Heart right ventricle (tissue), 16 donors: ENCODE results near the gene ZBED1. TPM values are rescaled to one million over a fixed set of nuclear protein-coding genes. Genes with fewer than 3 reads are reported as not detected.

Source experiments
- ATAC-seq, 8 donors: fragments of 200-7000 bp; cut with Tn5 transposase; one replicate each; pipeline ENCODE4 v1.9.1; 2020; ENCODE audit warnings: mild to moderate bottlenecking in 8 of 8, moderate library complexity in 8 of 8, moderate number of reproducible peaks in 1 of 8
- DNase-seq, 2 donors: peaks; one replicate each; pipeline ENCODE4 v3.0.0-alpha.2; 2020
- H3K27ac ChIP-seq, 10 donors: fragments of 200-600 bp; sonication (generic) in 2 of 10; one replicate each; pipeline versions ENCODE4 v1.5.0 to v1.8.0; 2020 to 2022; ENCODE audit warnings: mild to moderate bottlenecking in 3 of 10
- H3K27me3 ChIP-seq, 7 donors: fragments of 200-600 bp; one replicate each; pipeline ENCODE4 v1.8.0; 2021 to 2022; ENCODE audit warnings: mild to moderate bottlenecking in 2 of 7
- H3K36me3 ChIP-seq, 9 donors: fragments of 200-600 bp; sonication (generic) in 1 of 9; one replicate each; pipeline versions ENCODE4 v1.5.0 to v1.8.0; 2020 to 2022; ENCODE audit warnings: mild to moderate bottlenecking in 2 of 9
- H3K4me1 ChIP-seq, 9 donors: fragments of 200-600 bp; sonication (generic) in 1 of 9; one replicate each; pipeline versions ENCODE4 v1.5.0 to v1.8.0; 2020 to 2022; ENCODE audit warnings: mild to moderate bottlenecking in 4 of 9
- H3K4me3 ChIP-seq, 10 donors: fragments of 200-600 bp; sonication (generic) in 2 of 10; one replicate each; pipeline versions ENCODE4 v1.5.0 to v1.8.0; 2020 to 2022; ENCODE audit warnings: mild to moderate bottlenecking in 7 of 10, moderate library complexity in 2 of 10
- H3K9me3 ChIP-seq, 11 donors: fragments of 200-600 bp in 10 of 11; sonication (generic) in 2 of 11; one replicate each; pipeline versions ENCODE4 v1.5.0 to v1.8.0; 2013 to 2022; ENCODE audit warnings: mild to moderate bottlenecking in 2 of 11, control low read depth in 1 of 11, moderate library complexity in 1 of 11
- WGBS, 2 donors: extraction: QIAGEN DNeasy Blood & Tissue Kit; methylation state at CpG; one replicate each; pipeline ENCODE4 v1.1.7; 2013; ENCODE audit warnings: inconsistent platforms in 1 of 2; 5-methylcytosine and 5-hydroxymethylcytosine counted together
- intact Hi-C, 10 donors: fragments of 100-400 bp; cut with DNase I; formaldehyde crosslinking; loops; one replicate each; pipeline versions ENCODE4 v1.11.1 to v1.14.2; 2022
- polyA plus RNA-seq, 2 donors: library from polyadenylated mRNA; stranded (reverse); fragments of 200-250 nt; gene quantifications; one replicate each; pipeline ENCODE4 v1.2.3, GENCODE V29; 2013
- total RNA-seq, 10 donors: library from RNA; stranded (reverse); fragmentation: NEBNext Ultra II Directional in 3 of 10; extraction: Animal tissue kit (Norgen Biotek cat#: 25700) in 3 of 10; gene quantifications; one replicate each; pipeline versions ENCODE4 v1.2.1 to v1.2.4, GENCODE V29; 2021 to 2023
- TF ChIP-seq, protein P1 (sequence below), 9 donors: fragments of 200-600 bp; sonication (generic) in 2 of 9; IDR thresholded peaks; one replicate each; pipeline versions ENCODE4 v1.5.0 to v1.8.0; 2021 to 2022; ENCODE audit warnings: antibody characterized with exemption in 9 of 9, mild to moderate bottlenecking in 5 of 9, moderate library complexity in 1 of 9
- donor health status: Arrhythmogenic right ventricular cardiomyopathy.
- donor health status: ischemic (EF 13 %, LVEDD 7.1; RV severe dilation, severe dysfunction).
- donor health status: healthy with polysubstance abuse.
- donor health status: DM: no; HTN: yes; CAD: no.
- donor health status: DM: no; HTN: no; CAD: no.
- donor health status: ischemic (EF 25% LVEDD 6.9; RV normal size, moderate dysfunction).
- donor health status: ischemic (EF 25% LVEDD 5.7; RV mildly dilated, moderate dysfunction).
- donor health status: healthy.
- donor health status: DM: yes; HTN: yes; CAD: no.
- donor health status: Ischemic cardiomyopathy.
- donor health status: ischemic (EF 35%, LVEDD 5.7; RV mildly dilated, moderate dysfunction).
- donor health status: nonischemic (EF 11% LVEDD 7.7; RV severe dilation, severe dysfunction).
- donor health status: DM: yes; HTN: yes; CAD: no.
- donor health status: PGD.
- donor health status: ischemic (EF 29% LVEDD 5.4; RV normal size, mild dysfunction).
- donor health status: nonischemic (EF 23%, LVEDD 6.1; RV moderate dilation, normal function).

The ZBED1 gene
- total and polyA plus RNA-seq, 12 donors = 19.0 to 60.8 (median 53.1) TPM

DNA sequence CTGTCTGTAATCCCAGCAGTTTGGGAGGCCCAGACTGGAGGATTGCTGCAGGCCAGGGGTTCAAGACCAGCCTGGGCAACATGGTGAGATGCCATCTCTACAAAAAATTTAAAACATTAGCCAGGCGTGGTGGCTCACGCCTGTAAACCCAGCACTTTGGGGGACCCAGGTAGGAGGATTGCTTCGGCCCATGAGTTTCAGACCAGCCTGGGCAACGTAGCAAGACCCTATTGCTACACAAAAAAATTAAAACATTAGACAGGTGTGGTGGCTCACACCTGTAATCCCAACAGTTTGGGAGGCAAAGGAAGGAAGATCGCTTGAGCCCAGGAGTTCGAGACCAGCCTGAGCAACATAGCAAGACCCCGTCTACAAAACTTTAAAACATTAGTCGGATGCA lies 1.3 kb downstream of the ZBED1 start:
- peaks cover 0 to 18% (median 0%) of the 10 kb centered on the region in 9 donors for H3K36me3 ChIP-seq
- H3K4me1 ChIP-seq = peaks cover 7 to 44% (median 33%) of the 10 kb centered on the region in 9 donors
- peak overlapping the region in 9 of 10 donors; percentile 68 to 96 (median 89) for H3K4me3 ChIP-seq
- TF ChIP-seq, protein P1, sequence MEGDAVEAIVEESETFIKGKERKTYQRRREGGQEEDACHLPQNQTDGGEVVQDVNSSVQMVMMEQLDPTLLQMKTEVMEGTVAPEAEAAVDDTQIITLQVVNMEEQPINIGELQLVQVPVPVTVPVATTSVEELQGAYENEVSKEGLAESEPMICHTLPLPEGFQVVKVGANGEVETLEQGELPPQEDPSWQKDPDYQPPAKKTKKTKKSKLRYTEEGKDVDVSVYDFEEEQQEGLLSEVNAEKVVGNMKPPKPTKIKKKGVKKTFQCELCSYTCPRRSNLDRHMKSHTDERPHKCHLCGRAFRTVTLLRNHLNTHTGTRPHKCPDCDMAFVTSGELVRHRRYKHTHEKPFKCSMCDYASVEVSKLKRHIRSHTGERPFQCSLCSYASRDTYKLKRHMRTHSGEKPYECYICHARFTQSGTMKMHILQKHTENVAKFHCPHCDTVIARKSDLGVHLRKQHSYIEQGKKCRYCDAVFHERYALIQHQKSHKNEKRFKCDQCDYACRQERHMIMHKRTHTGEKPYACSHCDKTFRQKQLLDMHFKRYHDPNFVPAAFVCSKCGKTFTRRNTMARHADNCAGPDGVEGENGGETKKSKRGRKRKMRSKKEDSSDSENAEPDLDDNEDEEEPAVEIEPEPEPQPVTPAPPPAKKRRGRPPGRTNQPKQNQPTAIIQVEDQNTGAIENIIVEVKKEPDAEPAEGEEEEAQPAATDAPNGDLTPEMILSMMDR (IDR thresholded peaks at IDR 0.05) = no peak
- H3K27ac ChIP-seq = peak overlapping the region; percentile 63 to 97 (median 94)
- 90 to 91% methylated on average over 8 of the region's 8 CpGs for WGBS, 2 donors
- intact Hi-C loops = loop anchor here in 1 of 10 donors (10.0 kb wide), 1 partner anchor 175 kb away; no protein-coding TSS in a partner anchor
- no peaks in the 10 kb centered on the region for H3K27me3 ChIP-seq
- no peaks in the 10 kb centered on the region for H3K9me3 ChIP-seq
- DNase-seq = no peak
- ATAC-seq = no peak

DNA sequence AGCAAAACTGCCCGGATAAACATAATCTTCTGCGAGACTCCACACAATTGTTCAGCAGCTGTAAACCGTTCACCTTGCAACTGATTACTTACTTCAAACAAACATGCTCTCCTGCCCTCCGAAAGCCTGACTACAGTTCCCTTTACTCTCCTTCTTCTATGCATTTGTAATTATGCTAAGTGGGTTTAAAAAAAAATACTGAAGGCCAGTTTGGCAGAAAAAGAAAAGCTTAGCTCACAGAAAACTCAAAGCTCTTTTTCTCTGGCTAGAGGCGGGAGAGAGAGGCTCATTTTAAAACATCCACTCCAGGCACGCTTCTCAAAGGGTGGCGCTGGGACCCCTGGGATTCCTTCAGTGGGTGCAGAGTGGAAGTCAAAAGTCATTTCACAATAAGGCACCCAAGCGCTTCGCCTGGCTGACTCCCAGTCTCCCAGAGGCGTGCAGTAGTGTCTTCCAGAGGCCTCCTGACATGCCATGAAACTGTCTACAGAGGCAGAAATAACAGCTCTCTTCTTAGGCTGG lies 1.9 kb downstream of the ZBED1 start:
- Histone ChIP-seq H3K27me3 (no peaks in the 10 kb centered on the region), H3K4me1 (peaks cover 7 to 44% (median 33%) of the 10 kb centered on the region in 9 donors), H3K9me3 (no peaks in the 10 kb centered on the region), H3K4me3 (peak overlapping the region in 9 of 10 donors; percentile 4 to 96 (median 86)), H3K27ac (peak overlapping the region; percentile 63 to 97 (median 94)), H3K36me3 (peaks cover 0 to 18% (median 0%) of the 10 kb centered on the region in 9 donors)
- intact Hi-C loops = loop anchor here in 1 of 10 donors (10.0 kb wide), 1 partner anchor 174 kb away; no protein-coding TSS in a partner anchor
- TF ChIP-seq, protein P1 (IDR thresholded peaks at IDR 0.05) = no peak
- DNase-seq (peak; percentile 41 to 43), ATAC-seq (peak; percentile 16 to 73 (median 64))
- WGBS, 2 donors = 16 to 19% methylated on average over 10 of the region's 10 CpGs

- Histone ChIP-seq H3K27me3 (no peaks in the 10 kb centered on the region), H3K4me1 (peaks cover 7 to 47% (median 34%) of the 10 kb centered on the region in 9 donors), H3K27ac (peak overlapping the region; percentile 63 to 97 (median 94)), H3K9me3 (no peaks in the 10 kb centered on the region), H3K4me3 (peak overlapping the region in 8 of 10 donors; percentile 4 to 96 (median 88)), H3K36me3 (peaks cover 0 to 18% (median 0%) of the 10 kb centered on the region in 9 donors)
- TF ChIP-seq, protein P1 (IDR thresholded peaks at IDR 0.05) = no peak
- intact Hi-C loops = loop anchor here in 1 of 10 donors (10.0 kb wide), 1 partner anchor 173 kb away; no protein-coding TSS in a partner anchor
- DNase-seq = no peak
- peak in 6 of 8 donors; percentile 5 to 70 (median 39) for ATAC-seq
- WGBS, 2 donors = 26 to 32% methylated on average over 11 of the region's 11 CpGs
Observed at GRCh38 chrX:2497961-2498780, 2.6 kb downstream of the ZBED1 start.

- H3K36me3 ChIP-seq = peaks cover 0 to 29% (median 0%) of the 10 kb centered on the region in 9 donors
- DNase-seq = no peak
- ATAC-seq = no peak
- H3K4me1 ChIP-seq = peaks cover 11 to 65% (median 46%) of the 10 kb centered on the region in 9 donors
- H3K9me3 ChIP-seq = no peaks in the 10 kb centered on the region
- TF ChIP-seq, protein P1 (IDR thresholded peaks at IDR 0.05) = no peak
- 77 to 81% methylated on average over 14 of the region's 14 CpGs for WGBS, 2 donors
- no peaks in the 10 kb centered on the region for H3K27me3 ChIP-seq
- no peak overlapping the region for H3K4me3 ChIP-seq
- intact Hi-C loops = loop anchor here in 1 of 10 donors (10.0 kb wide), 1 partner anchor 171 kb away; no protein-coding TSS in a partner anchor
- no peak overlapping the region for H3K27ac ChIP-seq
Observed at GRCh38 chrX:2495595-2495994, 5.2 kb downstream of the ZBED1 start.
